HG03565 (cell line): ENCODE data around the gene FBXW11.
A peak's percentile ranks its signal among the peaks of the same experiment; 100 is the strongest.

Experiments used
- ATAC-seq: cut with Tn5 transposase; IDR thresholded peaks from one replicate; pipeline ENCODE4 v1.9.1; 2021; ENCODE audit warnings: mild to moderate bottlenecking, moderate library complexity; ENCODE audit not compliant: unreplicated experiment

FBXW11 gene

DNA sequence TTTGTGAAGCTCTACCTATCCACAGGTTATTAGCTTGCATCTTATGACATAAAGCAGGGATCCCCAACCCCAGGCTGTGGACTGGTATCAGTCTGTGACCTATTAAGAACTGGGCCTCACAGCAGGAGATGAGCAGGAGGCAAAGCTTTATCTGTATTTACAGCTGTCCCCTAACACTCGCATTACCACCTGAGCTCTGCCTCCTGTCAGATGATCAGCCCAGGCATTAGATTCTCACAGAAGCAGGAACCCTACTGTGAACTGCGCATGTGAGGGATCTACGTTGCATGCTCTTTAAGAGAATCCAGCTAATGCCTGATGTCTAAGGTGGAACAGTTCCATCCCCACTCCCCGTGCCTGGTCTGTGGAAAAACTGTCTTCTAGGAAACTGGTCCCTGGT, 19.7 kb downstream of the FBXW11 start:
- ATAC-seq: no peak

DNA sequence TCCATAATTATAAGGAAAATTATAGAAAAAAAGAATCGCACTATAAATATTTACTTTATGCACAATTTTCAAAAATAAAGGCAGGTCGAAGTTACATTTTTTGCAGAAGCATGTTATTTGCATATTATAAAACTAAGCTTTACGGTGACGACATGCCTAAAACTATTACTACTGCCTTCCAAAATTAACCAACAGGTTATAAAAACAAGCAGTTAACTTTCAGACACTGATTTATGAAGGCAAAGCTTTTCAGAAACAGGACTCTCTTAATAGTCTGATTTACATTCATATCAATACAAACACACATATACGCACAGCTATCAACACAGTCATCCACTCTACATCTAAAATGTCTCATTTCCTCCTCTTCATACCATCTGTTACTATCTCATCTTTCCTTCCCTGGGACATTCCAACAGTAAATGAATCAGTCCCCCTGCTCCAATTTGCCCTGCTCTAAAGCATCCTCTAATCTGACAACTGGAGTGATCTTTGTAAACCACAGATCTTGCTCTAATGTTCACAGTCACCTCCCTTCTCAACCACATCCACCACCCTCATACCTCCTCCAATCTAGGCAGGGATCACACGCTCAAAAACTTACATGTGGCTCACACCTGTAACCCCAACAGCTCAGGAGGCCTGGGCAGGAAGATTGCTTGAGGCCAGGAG, 21.6 kb downstream of the FBXW11 start:
- peak; percentile 45 for ATAC-seq

DNA sequence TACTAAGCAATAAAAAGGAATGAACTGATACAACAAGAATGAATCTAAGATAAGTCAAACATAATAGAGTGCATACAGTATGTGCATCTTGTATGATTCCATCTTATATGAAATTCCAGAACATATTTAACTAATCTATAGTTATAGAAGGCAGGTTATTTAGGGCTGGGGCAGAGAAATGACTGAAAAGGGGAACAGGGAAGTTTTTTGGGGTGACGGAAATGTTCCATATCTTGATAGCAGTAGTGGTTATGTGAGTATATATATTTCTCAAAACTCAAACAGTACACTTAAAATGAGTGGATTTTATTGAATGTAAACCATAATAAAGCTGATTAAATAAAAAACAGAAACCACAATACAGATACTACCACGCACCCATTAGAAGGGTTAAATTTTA, 24.6 kb downstream of the FBXW11 start:
- ATAC-seq: no peak

DNA sequence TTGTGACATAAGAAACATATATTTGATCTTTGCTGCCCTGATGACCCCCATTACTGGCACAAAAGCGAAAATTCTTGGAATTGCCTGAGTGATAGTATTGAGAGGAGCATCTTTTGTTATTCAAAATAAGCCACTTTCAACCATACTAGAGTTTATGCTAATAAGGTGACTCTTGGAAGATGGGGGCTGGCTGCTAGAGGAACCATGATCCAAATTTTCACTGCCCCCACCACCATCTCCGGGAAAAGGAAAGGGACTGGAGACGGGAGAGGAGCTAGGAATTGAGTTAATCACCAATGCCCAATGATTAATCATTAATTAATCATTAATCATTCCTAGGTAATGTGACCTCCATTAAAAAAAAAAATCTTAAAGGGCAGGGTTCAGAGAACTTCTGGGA, 25.6 kb downstream of the FBXW11 start:
- no peak for ATAC-seq

DNA sequence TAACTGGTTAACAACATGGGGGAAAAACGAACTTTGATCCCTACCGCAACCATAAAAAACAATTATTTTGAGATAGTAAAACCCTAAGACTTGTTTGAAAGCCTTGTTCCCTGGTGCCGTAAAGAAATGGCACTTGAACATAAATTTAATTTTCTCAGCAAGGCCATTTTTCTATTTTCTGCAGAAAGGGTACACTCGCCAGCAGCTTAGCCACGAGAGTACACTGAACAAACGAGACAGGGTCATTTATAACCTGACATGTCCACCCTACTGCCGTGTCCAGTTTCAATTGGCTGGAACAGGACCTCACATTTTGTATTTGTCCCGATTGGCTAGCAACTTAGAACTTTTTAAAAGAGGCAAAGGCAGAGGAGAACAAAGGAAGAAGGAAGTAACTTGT, 26.8 kb downstream of the FBXW11 start:
- no peak for ATAC-seq

- ATAC-seq: no peak
Observed at GRCh38 chr5:171978519-171978918, 27.9 kb downstream of the FBXW11 start.

DNA sequence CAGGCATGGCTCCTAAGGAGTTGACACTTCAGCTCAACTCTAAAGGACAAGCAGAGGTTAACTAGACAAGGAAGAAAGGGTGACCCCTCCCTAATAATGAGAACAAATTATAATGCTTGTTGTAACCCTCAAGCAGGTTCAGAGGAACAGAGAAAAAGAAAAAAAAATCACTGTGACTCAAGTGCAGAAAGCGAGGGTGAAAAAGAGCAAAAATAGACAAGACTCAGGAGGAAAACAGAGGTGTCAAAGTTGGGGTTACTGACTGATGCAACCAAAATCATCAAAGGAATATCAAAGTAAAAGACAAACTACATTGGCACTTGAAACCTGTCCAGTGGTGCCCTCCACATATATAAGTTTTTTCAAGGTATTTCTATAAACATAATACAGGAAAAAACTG, 28.4 kb downstream of the FBXW11 start:
- ATAC-seq: peak; percentile 40

- peak; percentile 7 for ATAC-seq
Observed at GRCh38 chr5:171977244-171977950, 29.0 kb downstream of the FBXW11 start.

DNA sequence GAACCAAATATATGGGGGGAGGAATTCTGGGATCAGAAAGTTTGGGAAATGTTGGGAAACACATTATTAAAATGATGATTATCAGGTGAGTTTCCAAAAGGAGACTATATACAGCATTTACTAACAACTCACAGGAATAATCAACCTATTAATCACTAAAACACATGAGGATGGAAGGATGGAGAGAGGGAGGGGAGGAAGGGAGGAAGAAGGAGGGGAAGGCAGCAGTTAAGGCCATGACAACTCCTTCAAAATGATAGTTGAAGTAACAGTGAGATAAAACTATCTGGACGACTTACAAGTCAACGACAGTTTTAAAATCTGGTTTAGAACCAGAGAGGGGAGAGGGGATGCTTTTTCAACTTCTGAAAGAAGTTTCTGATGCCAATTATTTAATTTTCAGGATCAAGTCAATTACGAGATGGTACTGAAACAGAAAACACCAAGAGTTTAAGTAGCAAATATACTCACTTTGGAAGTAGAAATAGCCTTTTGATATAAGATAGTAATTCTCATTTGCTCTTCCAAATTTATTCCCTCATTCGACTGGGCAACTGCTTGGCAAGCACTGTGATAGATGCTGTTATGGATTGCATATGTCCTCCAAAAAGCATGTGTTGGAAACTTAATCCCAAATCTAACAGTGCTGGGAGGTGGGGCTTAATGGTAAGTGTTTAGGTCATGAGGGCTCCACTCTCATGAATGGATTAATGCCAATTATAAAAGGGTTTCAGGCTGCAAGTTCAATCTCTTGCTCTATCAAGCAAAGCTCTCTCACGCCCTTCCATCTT, 30.4 kb downstream of the FBXW11 start:
- no peak for ATAC-seq

DNA sequence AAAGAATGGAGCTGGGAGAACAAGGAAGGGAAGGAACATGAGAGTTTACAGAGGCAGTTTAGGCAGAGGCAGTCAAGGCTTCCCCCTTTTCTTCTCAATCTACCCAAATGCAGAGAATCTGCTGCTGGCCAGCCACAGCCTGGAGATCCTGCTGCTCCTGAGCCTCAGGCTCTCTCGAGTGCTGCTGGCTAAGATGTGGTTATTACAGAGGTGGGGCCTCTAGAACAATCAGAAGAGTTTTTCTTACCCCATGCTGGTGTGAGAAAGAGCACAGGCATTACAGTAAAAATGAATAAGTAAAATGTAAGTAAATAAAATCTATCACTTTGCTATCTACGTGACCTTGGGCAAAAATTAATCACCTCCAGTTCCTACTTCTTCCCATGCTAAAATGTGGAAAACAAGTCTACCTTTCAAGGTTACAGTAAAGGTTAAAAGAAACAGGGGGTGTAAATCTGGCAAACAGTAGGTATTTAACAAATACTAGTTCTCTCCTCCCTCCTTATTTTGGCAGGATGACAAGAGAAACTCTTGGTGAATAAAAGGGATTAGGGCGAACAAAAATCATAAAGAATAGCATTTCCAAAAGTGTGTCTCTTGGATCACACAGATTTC, 31.1 kb downstream of the FBXW11 start:
- ATAC-seq: no peak

- ATAC-seq: no peak
Observed at GRCh38 chr5:171970826-171971225, 35.6 kb downstream of the FBXW11 start.

DNA sequence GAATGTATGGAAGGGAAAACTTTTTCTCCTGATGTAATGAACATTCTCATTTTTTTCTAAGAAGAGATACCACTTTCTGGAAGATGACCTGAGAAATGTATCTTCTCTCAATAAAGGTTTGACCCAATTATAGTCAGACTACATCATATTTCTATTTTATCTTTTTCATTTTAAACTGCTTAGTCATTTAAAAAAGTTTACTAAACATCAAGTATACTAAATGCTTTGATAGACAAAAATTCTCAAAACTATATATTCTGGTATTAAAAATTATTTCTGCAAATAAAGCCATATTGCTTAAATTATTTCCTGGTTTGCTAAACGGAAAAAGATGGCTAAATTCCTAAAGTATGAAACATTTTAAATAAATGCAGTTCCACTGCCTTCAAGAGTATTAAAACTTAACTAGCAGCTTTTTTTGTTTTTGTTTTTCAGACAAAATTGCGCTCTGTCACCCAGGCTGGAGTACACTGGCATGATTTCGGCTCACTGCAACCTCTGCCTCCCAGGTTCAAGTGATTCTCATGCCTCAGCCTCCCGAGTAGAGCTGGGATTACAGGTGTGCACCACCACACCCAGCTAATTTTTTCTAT, 37.1 kb downstream of the FBXW11 start:
- ATAC-seq: no peak

GRCh38 chr5:171968531-171968930, 37.9 kb downstream of the FBXW11 start:
- no peak for ATAC-seq

- ATAC-seq: no peak
Observed at GRCh38 chr5:171966964-171967363, 39.5 kb downstream of the FBXW11 start.

DNA sequence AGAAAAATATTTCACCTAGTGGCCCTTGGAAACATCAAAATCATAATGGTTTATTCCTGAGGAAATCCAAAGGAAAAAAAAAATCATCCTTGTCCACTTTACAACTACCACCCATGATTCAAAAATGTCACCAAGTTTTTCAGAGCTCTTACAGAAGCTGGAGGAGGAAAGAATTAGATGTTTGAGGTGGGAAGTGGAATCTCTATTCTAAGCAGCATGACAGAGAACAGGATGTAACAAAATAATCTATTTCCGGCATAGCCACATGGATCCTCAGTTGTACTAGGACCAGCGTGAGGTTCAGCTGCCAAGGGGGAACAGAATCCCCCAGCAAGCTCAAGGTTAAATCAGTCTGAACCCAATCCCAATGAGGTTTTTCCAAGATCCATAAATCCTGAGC, 40.2 kb downstream of the FBXW11 start:
- no peak for ATAC-seq

DNA sequence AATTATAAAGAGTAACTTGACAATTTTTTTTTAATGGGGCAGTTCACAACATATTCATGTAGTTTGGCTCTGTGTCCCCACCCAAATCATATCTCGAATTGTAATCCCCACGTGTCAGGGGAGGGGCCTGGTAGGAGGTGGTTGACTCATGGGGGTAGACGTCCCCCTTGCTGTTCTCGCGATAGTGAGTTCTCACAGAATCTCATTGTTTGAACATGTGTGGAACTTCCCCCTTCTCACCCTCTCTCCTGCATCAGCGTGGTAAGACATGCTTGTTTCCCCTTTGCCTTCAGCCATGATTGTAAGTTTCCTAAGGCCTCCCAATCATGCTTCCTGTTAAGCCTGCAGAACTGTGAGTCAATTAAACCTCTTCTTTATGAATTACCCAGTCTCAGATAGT, 40.7 kb downstream of the FBXW11 start:
- ATAC-seq: no peak

DNA sequence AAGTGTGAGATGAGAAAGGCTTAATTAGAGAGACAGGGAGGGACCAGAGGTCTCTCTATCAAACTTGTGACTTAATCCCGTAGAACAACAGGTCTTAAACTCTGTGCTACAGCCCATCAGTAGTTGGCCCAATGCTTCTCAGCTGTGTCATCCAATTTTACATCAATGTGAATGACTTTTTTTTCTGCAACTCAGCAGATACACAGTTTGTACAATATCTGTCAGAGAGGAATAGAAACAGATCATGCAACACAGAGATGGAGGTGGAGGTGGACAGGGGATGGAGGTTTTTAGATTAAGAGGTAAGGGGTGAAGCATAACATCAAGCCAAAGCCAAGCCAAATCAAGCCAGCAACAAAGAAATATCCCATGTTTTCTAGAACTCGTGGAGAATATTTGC, 43.0 kb downstream of the FBXW11 start:
- no peak for ATAC-seq

DNA sequence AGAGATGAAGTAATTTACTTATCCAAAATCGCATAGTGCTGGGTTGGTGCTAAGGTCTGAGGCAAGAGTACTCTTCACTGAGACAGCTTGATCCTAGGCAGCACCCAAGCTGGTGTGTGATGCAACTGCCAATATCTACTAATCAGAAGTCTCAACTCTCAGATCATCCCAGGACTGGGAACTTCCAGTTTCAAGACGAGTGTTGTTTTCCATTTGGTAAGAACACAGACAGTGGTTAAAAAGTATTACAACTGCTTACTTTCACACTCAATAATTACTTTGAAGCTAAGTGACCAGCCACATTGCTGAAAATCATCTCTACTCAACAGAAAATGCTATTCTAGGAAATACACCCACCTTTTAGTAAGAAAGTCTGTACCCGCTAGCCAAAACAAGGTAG, 45.3 kb downstream of the FBXW11 start:
- peak; percentile 59 for ATAC-seq

DNA sequence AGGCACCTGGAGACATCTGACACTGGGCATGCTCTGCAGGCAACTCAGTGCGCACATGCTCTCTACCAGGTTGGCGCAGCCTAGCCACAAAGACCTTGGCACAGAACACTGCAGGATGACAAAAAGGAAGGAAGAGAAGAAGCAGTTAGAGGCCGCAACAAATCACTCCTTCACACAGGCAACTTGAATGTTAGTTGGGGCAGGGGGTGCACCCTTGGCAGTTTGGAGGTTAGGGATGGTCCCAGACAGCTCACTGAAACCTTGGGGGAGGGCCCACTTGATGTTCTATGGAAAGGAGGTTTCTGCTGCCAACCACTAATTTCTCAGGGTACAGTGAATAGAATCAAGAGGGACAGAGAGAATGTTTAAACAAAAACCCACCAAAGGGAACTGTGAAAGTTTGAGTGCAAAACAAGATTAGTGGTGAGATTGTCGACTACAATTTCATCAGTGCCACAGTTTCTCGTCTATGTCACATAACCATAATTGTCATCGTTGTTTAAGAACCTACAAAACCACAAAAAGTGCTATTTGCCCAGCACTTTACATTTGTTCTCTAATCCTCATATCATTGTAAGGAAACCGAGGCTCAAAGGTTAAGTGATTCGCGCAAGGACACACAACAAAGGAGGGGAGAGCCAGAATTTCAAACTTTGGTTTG, 48.7 kb downstream of the FBXW11 start:
- no peak for ATAC-seq

DNA sequence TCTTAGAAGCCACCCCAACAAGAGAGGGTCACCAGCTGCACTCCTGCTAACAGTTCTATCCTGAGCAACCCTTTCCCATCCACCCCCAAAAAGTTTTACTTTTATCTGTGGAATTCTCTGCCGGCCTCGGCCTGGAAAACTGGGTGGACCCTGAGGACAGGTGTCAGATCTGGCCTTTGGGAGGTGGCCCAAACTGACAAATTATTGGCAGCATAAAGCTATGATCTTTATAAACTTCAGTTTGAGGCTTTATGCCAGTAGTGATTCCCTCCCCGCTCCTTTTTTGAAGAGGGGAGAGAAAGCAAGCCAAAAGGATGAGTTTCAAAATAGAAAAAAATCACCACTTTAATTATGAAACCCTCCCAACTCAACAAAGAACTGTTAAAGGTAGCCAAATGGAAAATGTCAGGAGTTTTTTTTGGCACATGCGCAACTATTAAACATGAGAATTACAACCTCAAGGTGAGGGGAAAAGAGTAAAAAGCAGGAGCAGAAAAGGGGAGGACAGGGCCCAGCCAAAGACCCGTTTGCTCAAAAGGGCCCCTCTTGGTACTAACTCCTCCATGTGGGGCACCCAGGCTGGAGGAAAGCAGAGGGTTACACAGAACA, 49.4 kb downstream of the FBXW11 start:
- no peak for ATAC-seq
